HT1080 (cell line): ENCODE measurements around the gene C19orf44. TPM values are rescaled to one million over a fixed set of nuclear protein-coding genes. Genes with fewer than 3 reads are reported as not detected.
"Not testable (repeated sequence)": the region's sequence is repeated elsewhere in the genome, so short reads cannot be mapped to it uniquely, and the experiment has no call there.

Experiments used
- DNase-seq: peaks from one replicate; pipeline ENCODE4 v3.0.0-alpha.2; 2015; ENCODE audit warnings: low read depth
- total RNA-seq: library from RNA; depleted of rRNA; stranded (reverse); fragments of >200 nt; shearing (Covaris generic); gene quantifications from 2 replicates; pipeline ENCODE4 v1.2.3, GENCODE V29; 2014

The C19orf44 gene
- total RNA-seq, 1 experiment from 2014 or later, result 3.1 TPM

DNA sequence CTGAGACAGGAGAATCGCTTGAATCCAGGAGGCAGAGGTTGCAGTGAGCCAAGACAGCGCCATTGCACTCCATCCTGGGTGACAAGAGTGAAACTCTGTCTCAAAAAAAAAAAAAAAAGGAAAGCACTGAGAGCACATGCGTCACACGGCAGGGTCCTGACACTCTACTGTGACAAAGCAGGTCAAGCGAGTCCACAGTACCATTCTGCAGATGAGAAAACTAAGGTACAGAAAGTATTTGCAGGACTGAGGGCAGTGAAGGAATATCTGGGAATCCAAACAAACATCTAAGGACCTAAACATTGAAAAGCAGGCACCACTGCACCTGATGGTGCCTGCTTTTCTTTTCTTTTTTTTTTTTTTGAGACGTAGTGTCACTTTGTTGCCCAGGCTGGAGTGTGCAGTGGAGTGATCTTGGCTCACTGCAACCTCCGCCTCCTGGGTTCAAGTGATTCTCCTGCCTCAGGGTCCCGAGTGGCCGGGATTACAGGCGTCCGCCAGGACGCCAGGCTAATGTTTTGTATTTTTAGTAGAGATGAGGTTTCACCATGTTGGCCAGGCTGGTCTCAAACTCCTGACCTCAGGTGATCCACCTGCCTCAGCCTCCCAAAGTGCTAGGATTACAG is 29.3 kb upstream of the C19orf44 start:
- DNase-seq, result not testable (repeated sequence)

DNA sequence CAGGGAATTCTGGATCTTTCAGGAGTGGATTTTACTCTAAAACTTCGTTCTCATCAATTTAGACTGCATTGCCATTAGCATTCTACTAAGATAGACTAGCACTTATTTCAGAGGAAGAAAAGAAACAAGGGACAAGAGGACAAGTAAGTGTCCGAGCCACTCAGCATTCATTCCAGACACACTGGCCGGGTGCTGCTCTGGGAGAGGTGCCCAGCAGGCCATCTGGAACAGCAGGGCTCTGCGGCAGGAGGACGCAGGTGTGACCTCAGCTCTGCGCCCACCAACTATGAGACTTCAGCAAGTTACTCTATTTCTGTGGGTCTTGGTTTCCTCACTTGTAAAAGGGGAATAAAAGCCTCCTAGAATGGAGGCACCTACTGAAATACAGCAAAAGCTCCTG is 28.6 kb upstream of the C19orf44 start:
- DNase-seq, result no peak

DNA sequence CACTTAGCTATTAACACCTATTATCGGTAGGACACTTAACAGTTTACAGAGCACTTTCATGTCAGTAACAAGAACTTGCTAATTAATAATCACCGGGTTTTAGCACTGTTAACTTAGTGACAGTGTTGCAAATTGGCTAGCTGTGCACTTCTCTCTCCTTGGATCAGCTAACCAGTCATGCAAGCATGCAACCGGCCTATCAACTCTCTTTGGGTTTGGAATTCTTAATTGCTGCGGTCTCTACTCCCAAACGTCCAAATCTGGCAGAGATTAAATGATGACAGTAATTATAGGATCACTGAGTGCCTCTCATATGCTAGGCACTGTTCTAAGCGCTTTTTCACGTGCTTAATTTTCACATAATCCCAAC is 25.7 kb upstream of the C19orf44 start:
- no peak for DNase-seq

DNA sequence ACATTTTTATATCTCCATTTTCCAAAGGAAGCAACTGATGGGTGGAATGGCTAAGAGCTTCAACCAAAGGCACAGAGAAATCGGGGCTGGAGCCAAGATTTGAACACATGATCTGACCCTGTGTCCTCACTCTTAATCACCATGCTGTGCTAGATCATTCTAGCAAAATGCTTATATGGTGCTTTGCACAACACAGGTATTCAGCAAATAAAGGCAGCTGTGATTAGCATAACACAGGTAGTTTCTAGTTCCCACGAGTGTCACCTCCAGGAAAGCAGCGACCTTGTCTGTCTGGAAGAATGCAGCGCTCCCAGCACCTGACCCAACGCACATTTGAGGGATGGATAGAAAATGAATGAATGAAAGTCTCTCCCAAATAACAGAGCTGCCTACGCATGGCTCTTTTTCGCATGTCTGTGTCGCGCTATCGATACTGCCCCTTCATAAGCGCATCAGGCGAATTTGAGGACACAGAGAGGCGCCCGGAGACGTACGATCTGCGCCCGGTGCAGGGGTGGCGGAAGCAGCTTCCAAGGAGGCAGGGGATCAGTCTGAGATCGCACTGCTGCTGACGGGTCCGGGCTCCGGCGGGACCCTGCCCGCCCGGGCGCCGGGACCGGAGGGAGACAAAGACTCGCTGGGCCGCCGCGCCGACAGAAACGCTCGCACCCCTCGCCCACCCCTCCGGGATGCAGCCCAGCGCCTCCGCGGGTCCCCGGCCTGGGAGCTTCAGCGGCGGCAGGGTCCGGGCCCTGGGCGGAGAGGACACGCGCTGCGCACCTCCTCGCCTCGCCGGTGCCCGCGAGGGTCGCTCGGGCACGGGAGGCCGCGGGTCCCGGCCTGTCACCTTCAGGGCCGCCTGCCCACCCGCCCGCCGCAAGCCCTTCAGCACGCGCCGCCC is 25.0 kb upstream of the C19orf44 start:
- peak; percentile 20 for DNase-seq

DNA sequence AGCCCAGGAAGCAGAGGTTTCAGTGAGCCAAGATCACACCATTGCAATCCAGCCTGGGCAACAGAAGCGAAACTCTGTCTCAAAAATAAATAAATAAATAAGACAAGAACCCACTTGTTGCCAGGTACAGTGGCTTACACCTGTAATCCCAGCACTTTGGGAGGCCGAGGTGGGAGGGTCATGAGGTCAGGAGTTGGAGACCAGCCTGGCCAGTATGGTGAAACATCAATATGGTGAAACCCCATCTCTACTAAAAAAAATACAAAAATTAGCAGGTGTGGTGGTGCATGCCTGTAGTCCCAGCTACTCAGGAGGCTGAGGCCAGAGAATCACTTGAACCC is 23.7 kb upstream of the C19orf44 start:
- DNase-seq, result not testable (repeated sequence)

DNA sequence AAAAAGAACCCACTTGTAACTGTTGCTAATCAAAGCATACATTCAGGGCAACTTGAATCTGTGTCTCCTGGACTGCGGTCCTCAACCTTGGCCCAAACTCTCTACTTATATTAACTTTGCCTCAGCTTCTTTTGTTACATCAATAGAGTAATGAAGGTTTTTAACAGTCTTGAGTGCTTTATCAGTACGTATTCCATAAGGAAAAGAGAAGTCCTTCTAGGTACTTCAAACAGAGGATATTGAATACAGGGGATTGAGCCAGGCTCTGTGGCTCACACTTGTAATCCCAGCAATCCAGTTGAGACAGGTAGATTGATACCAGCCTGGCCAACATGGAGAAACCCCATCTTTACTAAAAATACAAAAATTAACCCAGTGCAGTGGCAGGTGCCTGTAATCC is 23.2 kb upstream of the C19orf44 start:
- DNase-seq, result no peak

DNA sequence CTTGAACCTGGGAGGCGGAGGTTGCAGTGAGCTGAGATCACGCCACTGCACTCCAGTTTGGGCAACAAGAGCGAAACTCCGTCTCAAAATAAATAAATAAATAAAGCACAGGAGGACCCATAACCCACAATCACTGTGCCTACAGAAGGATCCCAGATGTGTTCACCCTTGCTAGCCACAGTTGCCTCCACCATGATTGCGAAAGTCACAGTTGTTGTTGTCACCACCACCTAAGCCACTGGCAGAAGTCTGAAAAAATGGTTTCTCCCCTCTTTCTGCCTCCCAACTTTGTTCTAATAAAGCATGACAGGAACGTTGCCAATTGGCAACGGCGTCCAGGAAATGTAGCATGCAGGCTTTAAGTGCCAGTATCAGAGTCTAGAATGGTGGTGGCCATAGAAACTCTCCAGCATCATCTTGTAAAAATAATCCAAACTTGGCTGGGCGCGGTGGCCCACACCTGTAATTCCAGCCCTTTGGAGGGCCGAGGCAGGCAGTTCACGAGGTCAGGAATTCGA is 22.3 kb upstream of the C19orf44 start:
- DNase-seq, result no peak

DNA sequence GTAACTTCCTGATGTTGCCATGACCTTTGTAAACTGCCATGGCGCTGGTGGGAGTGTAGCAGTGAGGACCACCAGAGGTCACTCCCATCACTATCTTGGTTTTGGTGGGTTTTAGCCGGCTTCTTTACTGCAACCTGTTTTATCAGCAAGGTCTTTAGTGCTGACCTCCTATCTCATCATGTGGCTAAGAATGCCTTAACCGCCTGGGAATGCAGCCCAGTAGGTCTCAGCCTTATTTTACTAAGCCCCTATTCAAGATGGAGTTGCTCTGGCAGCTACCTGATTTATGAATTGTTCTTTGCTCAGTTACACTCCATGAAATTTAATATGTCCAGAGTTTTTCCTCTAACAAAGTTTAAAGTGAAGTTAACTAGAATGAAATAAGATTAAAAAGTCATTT is 19.8 kb upstream of the C19orf44 start:
- no peak for DNase-seq

DNA sequence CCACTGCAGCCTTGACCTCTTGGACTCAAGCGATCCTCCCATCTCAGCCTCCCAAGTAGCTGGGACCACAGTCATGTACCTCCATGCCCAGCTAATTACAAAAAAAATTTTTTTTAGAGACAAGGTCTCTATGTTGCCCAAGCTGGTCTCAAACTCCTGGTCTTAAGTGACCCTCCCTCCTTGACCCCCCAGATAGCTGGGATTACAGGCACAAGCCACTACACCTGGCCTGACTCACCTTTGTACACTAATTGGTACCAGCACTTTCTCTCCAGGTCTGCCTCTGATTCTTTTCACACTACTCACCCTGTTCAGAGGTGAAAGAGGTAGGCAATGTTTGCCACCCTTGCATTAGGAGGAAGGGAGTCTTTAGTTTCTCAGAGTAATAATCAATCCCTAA is 18.9 kb upstream of the C19orf44 start:
- no peak for DNase-seq

DNA sequence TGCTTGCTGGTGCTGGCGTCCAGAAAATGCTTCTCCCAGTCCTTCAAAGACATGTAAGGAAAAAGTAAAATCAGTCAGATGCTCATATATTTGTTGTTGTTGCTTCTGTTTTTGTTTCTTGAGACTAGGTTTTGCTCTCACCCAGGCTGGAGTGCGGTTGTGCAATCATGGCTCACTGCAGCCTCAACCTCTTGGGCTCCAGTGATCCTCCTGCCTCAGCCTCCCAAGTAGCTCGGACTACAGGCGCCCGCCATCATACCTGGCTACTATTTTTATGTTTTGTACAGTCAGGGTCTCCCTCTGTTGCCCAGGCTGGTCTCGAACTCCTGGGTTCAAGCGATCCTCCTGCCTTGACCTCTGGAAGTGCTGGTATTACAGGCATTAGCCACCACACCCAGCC is 13.4 kb upstream of the C19orf44 start:
- no peak for DNase-seq

DNA sequence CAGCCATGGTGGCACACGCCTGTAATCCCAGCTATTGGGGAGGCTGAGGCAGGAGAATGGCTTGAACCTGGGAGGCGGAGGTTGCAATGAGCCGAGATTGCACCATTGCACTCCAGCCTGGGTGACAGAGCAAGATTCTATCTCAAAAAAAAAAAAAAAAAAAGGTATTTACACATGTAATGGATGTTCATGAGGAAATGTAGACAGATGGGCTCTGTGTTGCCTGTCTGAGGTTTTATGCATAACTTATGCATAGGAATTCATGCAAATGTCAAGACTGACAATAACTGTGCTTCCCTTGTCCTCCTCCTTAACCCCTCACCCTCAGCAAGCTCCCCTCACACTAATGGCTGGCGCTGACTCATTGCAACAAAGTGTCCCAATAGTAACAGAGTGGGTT is 9.7 kb upstream of the C19orf44 start:
- DNase-seq, result not testable (repeated sequence)

DNA sequence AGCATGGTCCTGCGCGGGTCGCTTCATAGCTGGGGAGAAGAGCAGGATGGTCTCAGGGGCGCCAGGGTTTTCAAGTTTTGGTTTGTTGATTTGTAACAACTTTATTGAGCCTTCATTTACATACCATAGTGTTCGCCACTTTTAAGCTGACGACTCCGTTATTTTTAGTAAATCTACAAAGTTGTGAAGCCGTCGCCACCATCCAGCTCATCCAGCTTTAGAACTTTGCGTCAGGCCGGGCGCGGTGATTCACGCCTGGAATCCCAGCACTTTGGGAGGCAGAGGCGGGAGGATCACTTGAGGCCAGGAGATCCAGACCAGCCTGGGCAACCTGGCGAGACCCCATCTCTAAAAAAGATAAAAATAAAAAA is 404 bp downstream of the C19orf44 start:
- peak; percentile 46 for DNase-seq

DNA sequence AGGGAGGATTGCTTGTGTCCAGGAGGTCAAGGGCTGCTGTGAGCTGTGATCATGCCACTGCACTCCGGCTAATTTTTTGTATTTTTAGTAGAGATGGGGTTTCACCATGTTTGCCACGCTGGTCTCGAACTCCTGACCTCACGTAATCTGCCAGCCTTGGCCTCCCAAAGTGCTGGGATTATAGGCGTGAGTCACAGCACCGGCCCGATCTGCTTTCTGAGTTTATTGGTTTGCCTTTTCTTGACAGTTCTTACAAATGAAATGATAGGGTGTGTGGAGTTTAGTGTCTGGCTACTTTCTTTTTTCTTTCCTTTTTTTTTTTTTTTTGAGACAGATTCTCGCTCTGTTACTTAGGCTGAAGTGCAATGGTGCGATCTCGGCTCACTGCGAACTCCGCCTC is 848 bp downstream of the C19orf44 start:
- DNase-seq, result peak; percentile 22

DNA sequence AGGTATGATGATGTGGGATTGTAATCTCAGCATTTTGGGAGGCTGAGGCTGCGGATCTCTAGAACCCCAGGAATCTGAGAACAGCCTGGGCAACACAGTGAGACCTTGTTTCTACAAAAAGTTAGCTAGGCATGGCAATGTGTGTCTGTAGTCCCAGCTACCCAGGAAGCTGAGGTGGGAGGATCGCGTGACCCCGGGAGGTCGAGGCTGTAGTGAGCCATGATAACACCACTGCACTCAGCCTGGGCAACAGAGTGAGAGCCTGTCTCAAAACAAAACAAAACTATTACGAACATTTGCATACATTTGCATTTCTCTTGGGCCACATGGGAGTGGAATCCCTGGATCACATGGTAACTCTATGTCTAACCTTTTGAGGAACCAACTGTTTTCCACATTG is 1.6 kb downstream of the C19orf44 start:
- no peak for DNase-seq

DNA sequence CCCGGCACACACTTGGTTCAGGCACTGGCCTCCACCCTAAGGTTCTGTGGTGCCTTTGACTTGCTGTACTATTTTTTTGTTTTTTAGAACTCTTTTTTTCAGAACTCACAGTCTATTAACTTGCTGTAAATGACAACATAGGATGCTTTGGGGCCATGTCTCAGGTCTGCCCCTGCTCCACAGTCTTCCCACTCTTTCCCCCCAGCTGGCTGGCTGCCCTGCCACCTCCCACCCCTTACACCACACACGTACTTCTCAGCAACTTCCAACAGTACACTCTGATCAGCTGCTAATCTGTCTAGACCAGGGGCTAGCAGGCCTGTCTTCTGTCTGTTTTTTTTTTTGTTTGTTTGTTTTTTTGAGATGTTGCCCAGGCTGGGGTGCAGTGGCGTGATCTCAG is 8.1 kb downstream of the C19orf44 start:
- DNase-seq, result no peak

DNA sequence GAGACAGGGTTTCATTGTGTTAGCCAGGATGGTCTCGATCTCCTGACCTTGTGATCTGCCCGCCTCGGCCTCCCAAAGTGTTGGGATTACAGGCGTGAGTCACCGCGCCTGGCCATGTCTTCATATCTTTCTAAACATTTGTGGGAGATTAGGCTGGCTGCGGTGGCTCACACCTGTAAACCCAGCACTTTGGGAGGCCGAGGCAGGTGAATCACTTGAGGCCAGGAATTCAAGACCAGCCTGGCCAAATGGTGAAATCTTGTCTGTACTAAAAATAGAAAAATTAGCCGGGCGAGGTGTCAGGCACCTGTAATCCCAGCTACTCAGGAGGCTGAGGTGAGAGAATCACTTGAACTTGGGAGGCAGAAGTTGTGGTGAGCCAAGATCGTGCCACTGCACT is 10.0 kb downstream of the C19orf44 start:
- not testable (repeated sequence) for DNase-seq

DNA sequence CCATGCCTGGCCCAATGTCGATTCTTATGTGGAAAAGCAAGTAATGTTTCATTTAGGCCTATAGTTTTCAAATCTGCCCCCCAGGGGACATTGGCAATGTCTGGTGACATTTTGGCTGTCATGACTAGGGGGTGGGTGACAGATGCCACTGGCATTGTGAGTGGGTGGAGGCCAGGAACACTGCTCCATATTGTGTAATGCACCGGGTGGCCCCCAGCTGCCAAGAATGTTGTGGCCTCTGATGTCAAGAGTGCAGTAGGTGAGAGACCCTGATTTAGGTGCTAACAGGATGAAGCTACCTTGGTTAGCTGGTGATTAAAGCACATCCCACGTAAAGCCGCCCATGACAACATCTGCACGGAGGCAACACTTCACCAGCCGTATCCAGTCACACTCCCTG is 10.8 kb downstream of the C19orf44 start:
- no peak for DNase-seq

DNA sequence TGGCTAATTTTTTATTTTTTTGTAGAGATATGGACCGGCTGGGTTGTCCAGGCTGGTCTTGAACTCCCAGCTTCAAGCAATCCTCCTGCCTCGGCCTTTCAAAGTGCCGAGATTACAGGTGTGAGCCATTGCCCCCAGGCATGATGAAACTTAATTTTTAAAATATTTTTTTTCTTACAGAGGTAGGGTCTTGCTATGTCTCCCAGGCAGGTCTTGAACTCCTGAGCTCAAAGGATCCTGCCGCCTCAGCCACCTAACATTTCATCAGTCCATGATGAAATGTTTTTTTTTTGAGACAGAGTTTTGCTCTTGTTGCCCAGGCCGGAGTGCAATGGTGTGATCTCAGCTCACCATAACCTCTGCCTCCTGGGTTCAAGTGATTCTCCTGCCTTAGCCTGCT is 12.4 kb downstream of the C19orf44 start:
- no peak for DNase-seq

DNA sequence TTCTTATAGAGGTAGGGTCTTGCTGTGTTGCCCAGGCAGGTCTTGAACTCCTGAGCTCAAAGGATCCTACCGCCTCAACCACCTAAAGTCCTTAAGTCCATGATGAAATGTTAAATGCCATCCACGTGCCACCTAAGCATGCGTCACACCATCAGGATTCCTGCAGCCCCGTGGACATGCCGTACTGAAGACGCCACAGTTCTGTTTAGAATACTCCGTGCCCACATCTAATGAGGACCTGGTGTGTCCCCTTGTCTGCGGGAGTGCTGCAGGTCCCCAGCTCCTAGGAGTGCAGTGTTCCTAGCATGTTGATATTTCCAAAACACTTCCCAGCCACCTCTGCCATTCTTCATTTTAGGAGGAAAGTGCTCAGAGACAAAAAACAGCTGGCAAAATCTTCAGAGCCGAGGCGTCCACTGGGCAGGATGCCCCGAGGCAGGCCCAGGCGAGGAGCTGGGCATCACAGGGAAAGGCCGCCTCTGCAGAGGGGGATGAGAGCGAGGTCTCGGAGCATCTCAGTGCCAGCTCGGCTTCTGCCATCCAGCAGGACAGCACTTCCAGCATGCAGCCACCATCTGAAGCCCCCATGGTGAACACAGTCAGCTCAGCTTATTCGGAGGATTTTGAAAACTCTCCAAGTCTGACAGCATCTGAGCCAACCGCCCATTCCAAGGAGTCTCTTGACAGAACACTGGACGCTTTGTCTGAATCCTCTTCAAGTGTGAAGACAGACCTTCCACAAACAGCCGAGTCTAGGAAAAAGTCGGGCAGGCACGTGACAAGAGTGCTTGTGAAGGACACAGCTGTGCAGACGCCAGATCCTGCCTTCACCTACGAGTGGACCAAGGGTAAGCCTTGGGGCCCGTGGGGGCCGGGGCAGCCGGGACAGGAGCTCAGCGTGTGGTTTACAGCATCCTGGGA is 13.2 kb downstream of the C19orf44 start:
- no peak for DNase-seq

DNA sequence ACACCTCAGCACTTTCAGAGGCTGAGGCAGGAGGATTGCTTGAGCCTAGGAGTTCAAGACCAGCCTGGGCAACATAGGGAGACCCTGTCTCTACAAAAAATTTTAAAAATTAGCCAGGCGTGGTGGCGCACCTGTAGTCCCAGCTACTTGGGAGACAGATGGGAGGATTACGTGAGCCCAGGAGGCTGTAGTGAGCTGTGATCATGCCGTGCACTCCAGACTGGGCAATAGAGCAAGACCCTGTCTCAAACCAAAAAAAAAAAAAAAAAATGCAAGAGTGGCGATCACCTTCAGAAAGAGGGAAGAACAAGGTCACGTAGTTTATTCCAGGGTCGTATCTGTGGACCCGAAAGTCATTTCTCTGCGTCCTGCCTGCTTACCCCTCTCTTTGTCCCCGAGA is 16.4 kb downstream of the C19orf44 start:
- DNase-seq, result not testable (repeated sequence)

DNA sequence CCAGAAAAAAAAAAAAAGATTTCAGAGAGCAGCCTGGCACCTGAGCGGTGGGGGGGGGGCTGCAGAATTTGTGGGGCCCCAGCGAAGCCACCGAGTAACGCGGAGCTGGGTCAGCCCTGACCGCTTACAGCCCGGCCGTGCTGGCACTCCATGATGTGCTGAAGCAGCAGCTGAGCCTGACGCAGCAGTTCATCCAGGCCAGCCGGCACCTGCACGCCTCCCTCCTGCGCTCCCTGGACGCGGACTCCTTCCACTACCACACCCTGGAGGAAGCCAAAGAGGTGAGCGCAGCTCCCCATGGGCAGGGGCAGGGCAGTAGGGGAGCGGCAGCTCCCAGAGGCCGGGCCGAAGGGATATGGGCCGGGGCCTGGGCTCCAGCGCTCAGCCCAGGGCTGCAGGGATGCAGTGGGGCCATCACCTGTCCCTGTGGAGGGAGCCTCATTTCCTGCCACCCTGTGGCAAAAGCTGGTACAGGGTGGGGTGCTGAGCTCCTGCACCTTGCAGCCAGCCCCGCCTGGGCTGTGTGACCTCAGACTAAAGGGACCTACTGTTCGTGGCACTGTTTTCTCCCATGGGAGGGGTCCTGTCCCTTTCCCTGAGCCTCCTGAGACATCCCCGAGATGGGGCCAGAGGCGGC is 18.3 kb downstream of the C19orf44 start:
- DNase-seq, result no peak
